ENCODE measurements around the gene PPP4R1. TPM values are rescaled to one million over a fixed set of nuclear protein-coding genes. Genes with fewer than 3 reads are reported as not detected.

PPP4R1 gene
- total RNA-seq, 1 experiment from 2014 or later = 106 TPM

DNA sequence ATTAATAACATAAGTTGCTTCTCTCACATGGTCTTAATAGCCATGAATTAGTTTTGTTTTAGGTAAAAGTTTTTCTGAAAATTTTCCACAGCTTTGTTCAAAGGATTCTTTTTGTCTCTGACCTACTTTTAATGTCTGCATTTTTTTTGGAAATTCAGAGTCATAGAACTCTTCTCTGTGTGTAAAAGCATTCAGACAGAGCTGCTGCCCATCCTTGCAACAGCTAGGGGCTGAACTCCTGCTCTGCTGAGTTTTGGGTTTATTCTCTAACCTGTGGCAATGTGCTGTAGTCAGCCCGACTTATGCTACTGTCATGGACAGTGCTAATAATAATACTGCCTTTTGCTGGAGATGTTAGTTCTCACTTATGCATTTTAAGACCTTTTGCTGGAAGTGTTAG lies 95.0 kb downstream of the PPP4R1 start:
- Histone ChIP-seq H3K56ac (ENCODE audit: insufficient read length, low read depth, low read length) (no peak overlapping the region), H3K14ac (ENCODE audit: insufficient read depth, low read length) (no peak overlapping the region), H3K18ac (ENCODE audit: insufficient read length, low read depth, low read length) (no peak overlapping the region), H3K23ac (ENCODE audit: insufficient read length, low read depth, low read length) (no peak overlapping the region), H3K4me1 (ENCODE audit: insufficient read depth, low read length) (no peaks in the 10 kb centered on the region), H4K20me1 (ENCODE audit: control insufficient read depth, insufficient read depth, insufficient read length) (no peaks in the 10 kb centered on the region), H2AFZ (ENCODE audit: low read length) (no peak overlapping the region), H3T11ph (ENCODE audit: low read length) (no peak overlapping the region), H2BK20ac (ENCODE audit: low read depth, low read length, poor library complexity, severe bottlenecking) (no peak overlapping the region), H3K23me2 (ENCODE audit: insufficient read length, low read depth, low read length, poor library complexity, severe bottlenecking) (no peaks in the 10 kb centered on the region), H2AK5ac (ENCODE audit: insufficient read length, low read length) (no peak overlapping the region), H3K79me1 (ENCODE audit: insufficient read depth, low read depth, low read length, poor library complexity, severe bottlenecking) (no peaks in the 10 kb centered on the region), H3K79me2 (ENCODE audit: insufficient read depth, low read length) (no peaks in the 10 kb centered on the region), H2BK5ac (ENCODE audit: insufficient read length, low read length) (no peak overlapping the region), H2BK15ac (ENCODE audit: low read depth, low read length) (no peak overlapping the region), H3K9me3 (ENCODE audit: control insufficient read depth, low read depth, low read length) (no peaks in the 10 kb centered on the region), H2BK12ac (ENCODE audit: insufficient read length, low read depth, low read length) (no peak overlapping the region), H4K91ac (ENCODE audit: insufficient read length, low read depth, low read length) (no peak overlapping the region), H3K4me2 (ENCODE audit: insufficient read depth, insufficient read length, low read length) (no peak overlapping the region), H2BK120ac (ENCODE audit: low read depth, low read length, poor library complexity, severe bottlenecking) (no peak overlapping the region), H3K27ac (ENCODE audit: insufficient read length, low read depth, low read length) (no peak overlapping the region), H3K27me3 (ENCODE audit: insufficient read depth, low read length) (no peaks in the 10 kb centered on the region), H3K9ac (ENCODE audit: extremely low read depth, insufficient read length, low read length) (no peak overlapping the region), H4K8ac (replicated peaks; ENCODE audit: insufficient read length, low read depth, low read length) (no peak overlapping the region), H3K4ac (ENCODE audit: low read depth, low read length) (no peak overlapping the region), H4K5ac (ENCODE audit: insufficient read length, low read depth, low read length) (no peak overlapping the region)
- Mint-ChIP-seq H3K9me3 (no peaks in the 10 kb centered on the region), H3K4me1 (no peaks in the 10 kb centered on the region), H3K27ac (no peak overlapping the region), H3K4me3 (no peak overlapping the region), H3K36me3 (ENCODE audit: insufficient read depth in 1 of 3, low read depth in 3 of 3) (peaks cover 1 to 21% (median 7%) of the 10 kb centered on the region in 3 experiments; a peak in 5 of 7 replicates), H3K27me3 (ENCODE audit: low read depth) (no peaks in the 10 kb centered on the region)
- TF ChIP-seq, protein P1, sequence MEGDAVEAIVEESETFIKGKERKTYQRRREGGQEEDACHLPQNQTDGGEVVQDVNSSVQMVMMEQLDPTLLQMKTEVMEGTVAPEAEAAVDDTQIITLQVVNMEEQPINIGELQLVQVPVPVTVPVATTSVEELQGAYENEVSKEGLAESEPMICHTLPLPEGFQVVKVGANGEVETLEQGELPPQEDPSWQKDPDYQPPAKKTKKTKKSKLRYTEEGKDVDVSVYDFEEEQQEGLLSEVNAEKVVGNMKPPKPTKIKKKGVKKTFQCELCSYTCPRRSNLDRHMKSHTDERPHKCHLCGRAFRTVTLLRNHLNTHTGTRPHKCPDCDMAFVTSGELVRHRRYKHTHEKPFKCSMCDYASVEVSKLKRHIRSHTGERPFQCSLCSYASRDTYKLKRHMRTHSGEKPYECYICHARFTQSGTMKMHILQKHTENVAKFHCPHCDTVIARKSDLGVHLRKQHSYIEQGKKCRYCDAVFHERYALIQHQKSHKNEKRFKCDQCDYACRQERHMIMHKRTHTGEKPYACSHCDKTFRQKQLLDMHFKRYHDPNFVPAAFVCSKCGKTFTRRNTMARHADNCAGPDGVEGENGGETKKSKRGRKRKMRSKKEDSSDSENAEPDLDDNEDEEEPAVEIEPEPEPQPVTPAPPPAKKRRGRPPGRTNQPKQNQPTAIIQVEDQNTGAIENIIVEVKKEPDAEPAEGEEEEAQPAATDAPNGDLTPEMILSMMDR (conservative IDR thresholded peaks at IDR 0.05) = no peak
- no CpG with 5 or more reads among the region's 1 CpG for WGBS (ENCODE audit: extremely low coverage, insufficient read length, low lambda C conversion rate)
- no peak for DNase-seq

All from H9 (cell line).